HepG2 (cell line): ENCODE data around the gene YAP1. TPM values are rescaled to one million over a fixed set of nuclear protein-coding genes. Genes with fewer than 3 reads are reported as not detected.

Source experiments
- DNMT3B ChIP-seq: conservative IDR thresholded peaks from 2 replicates; pipeline ENCODE4 v1.6.1; 2016; ENCODE audit warnings: missing biosample characterization, control low read depth
- EP300 ChIP-seq, 3 experiments: sonication (generic) in 1 of 3; formaldehyde crosslinking in 1 of 3; IDR thresholded peaks; 2 replicates each; pipeline versions ENCODE4 v1.5.1 to v1.6.1; 2011 to 2020; ENCODE audit warnings: low read depth in 2 of 3, low read length in 2 of 3, borderline replicate concordance in 1 of 3, improper control_type of control experiment in 1 of 3, mild to moderate bottlenecking in 1 of 3, missing genetic modification reagents in 1 of 3, moderate library complexity in 1 of 3
- ETV5 ChIP-seq: IDR thresholded peaks from 2 replicates; pipeline ENCODE4 v1.6.1; 2018; ENCODE audit warnings: missing biosample characterization, missing genetic modification reagents, inconsistent platforms, borderline replicate concordance
- FOXJ3 ChIP-seq: sonication (generic); formaldehyde crosslinking; IDR thresholded peaks from 2 replicates; pipeline ENCODE4 v1.4.0; 2020; ENCODE audit warnings: missing genetic modification reagents, mild to moderate bottlenecking, borderline replicate concordance
- FOXP1 ChIP-seq, 2 experiments: fragments of 450-650 bp in 1 of 2; IDR thresholded peaks; 2 replicates each; pipeline ENCODE4 v1.6.1; 2017 to 2018; ENCODE audit warnings: antibody characterized with exemption in 1 of 2
- GLI4 ChIP-seq: sonication (generic); formaldehyde crosslinking; IDR thresholded peaks from 2 replicates; pipeline ENCODE4 v1.5.1; 2020; ENCODE audit warnings: missing genetic modification reagents, mild to moderate bottlenecking, moderate library complexity, borderline replicate concordance
- MAFK ChIP-seq, 2 experiments: IDR thresholded peaks in 1 of 2; conservative IDR thresholded peaks in 1 of 2; 2 replicates each; pipeline ENCODE4 v1.6.1; 2011; ENCODE audit warnings: improper control_type of control experiment in 2 of 2, low read length in 2 of 2
- MIER3 ChIP-seq: IDR thresholded peaks from 2 replicates; pipeline ENCODE4 v1.6.1; 2016; ENCODE audit warnings: missing compliant biosample characterization, borderline replicate concordance
- MXD4 ChIP-seq: IDR thresholded peaks from 2 replicates; pipeline ENCODE4 v1.6.1; 2016; ENCODE audit warnings: mild to moderate bottlenecking, missing biosample characterization, missing genetic modification reagents
- NKX3-1 ChIP-seq: sonication (generic); formaldehyde crosslinking; IDR thresholded peaks from 2 replicates; pipeline ENCODE4 v1.5.0; 2020; ENCODE audit warnings: missing genetic modification reagents
- PHF21A ChIP-seq: sonication (generic); formaldehyde crosslinking; IDR thresholded peaks from 2 replicates; pipeline ENCODE4 v1.5.0; 2020; ENCODE audit warnings: mild to moderate bottlenecking, missing genetic modification reagents
- RFXAP ChIP-seq: sonication (generic); formaldehyde crosslinking; IDR thresholded peaks from 2 replicates; pipeline ENCODE4 v1.4.0; 2020; ENCODE audit warnings: missing genetic modification reagents, borderline replicate concordance
- RORA ChIP-seq: sonication (generic); formaldehyde crosslinking; IDR thresholded peaks from 2 replicates; pipeline ENCODE4 v1.5.0; 2020; ENCODE audit warnings: mild to moderate bottlenecking, missing genetic modification reagents, moderate library complexity
- SATB2 ChIP-seq: sonication (generic); formaldehyde crosslinking; IDR thresholded peaks from 2 replicates; pipeline ENCODE4 v1.5.0; 2020; ENCODE audit warnings: missing genetic modification reagents
- SKI ChIP-seq: fragments of 450-650 bp; IDR thresholded peaks from one replicate; pipeline ENCODE4 v1.6.1; 2018; ENCODE audit warnings: mild to moderate bottlenecking; ENCODE audit not compliant: partially characterized antibody
- SMAD3 ChIP-seq: sonication (generic); formaldehyde crosslinking; IDR thresholded peaks from 2 replicates; pipeline ENCODE4 v1.4.0; 2020; ENCODE audit warnings: missing genetic modification reagents
- ZBTB42 ChIP-seq: sonication (generic); formaldehyde crosslinking; IDR thresholded peaks from 2 replicates; pipeline ENCODE4 v1.5.0; 2020; ENCODE audit warnings: mild to moderate bottlenecking, missing genetic modification reagents
- ZC3H13 ChIP-seq: sonication (generic); formaldehyde crosslinking; IDR thresholded peaks from 2 replicates; pipeline ENCODE4 v1.8.1; 2023; ENCODE audit warnings: mild to moderate bottlenecking, missing genetic modification reagents, moderate library complexity
- ZFYVE20 ChIP-seq: sonication (generic); formaldehyde crosslinking; IDR thresholded peaks from 2 replicates; pipeline ENCODE4 v1.8.0; 2023; ENCODE audit warnings: low read depth, mild to moderate bottlenecking, moderate library complexity, missing genetic modification reagents, borderline replicate concordance
- ZMAT3 ChIP-seq: sonication (generic); formaldehyde crosslinking; conservative IDR thresholded peaks from 2 replicates; pipeline ENCODE4 v1.7.0; 2021; ENCODE audit warnings: missing genetic modification reagents
- ZNF12 ChIP-seq: sonication (generic); formaldehyde crosslinking; IDR thresholded peaks from 2 replicates; pipeline ENCODE4 v1.5.0; 2020; ENCODE audit warnings: missing genetic modification reagents
- ZNF446 ChIP-seq: sonication (generic); formaldehyde crosslinking; IDR thresholded peaks from 2 replicates; pipeline ENCODE4 v1.5.0; 2020; ENCODE audit warnings: mild to moderate bottlenecking, missing genetic modification reagents
- ZNF776 ChIP-seq: sonication (generic); formaldehyde crosslinking; IDR thresholded peaks from 2 replicates; pipeline ENCODE4 v1.4.0; 2020; ENCODE audit warnings: mild to moderate bottlenecking, missing genetic modification reagents
- polyA plus RNA-seq, 8 experiments: library from polyadenylated mRNA; depleted of rRNA in 3 of 8; stranded (reverse) in 7 of 8; unstranded in 1 of 8; fragments of >200 nt; fragmentation: Illumina TruSeq in 4 of 8; extraction: Trizol in 4 of 8; gene quantifications; 2 replicates each; pipeline versions ENCODE4 v1.2.1 to v1.2.3, GENCODE V29; 2011 to 2016; ENCODE audit warnings: low read depth in 4 of 8, missing spikeins in 1 of 8, mixed read lengths in 1 of 8; ENCODE audit not compliant: insufficient read depth in 1 of 8
- total RNA-seq, 5 experiments: library from RNA; depleted of rRNA; stranded (reverse); fragments of >200 nt; fragmentation: Illumina TruSeq; extraction: Trizol; gene quantifications; 2 replicates each; pipeline ENCODE4 v1.2.3, GENCODE V29; 2016; ENCODE audit warnings: low read depth in 1 of 5
- TF ChIP-seq, protein P1 (sequence below): sonication (generic); formaldehyde crosslinking; IDR thresholded peaks from 2 replicates; pipeline ENCODE4 v1.8.0; 2022; ENCODE audit warnings: low read depth, missing genetic modification reagents
- TF ChIP-seq, protein P2 (sequence below): IDR thresholded peaks from 2 replicates; pipeline ENCODE4 v1.6.1; 2016; ENCODE audit warnings: missing genetic modification reagents, missing compliant biosample characterization

YAP1 gene
- total and polyA plus RNA-seq, 2 of the 13 experiments (the other 11 are each of a cell fraction or from before 2014, with no cell fraction given) = 59.5 to 91.0 TPM

DNA sequence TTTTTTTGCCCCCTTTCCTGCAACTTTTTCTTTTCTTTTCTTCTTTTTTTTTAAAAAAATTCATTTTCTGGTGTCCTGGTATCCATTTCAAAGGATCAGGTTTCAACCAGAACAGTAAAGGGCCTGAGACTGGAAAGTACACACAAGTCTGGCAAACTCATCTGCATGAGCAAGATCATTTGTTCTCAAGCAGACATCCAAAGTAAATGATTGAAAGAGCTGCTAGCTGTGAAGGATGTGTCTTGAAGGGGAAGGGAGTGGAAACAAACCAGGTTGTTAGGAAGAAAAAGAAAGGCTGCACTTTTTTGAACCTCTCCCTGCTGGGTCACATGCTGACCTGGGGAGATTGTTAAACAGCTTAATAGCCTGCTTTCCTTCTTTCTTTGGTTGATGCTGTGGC lies 5.3 kb downstream of the YAP1 start (continued):
- peak; percentile 31; the same call in 1 of the 2 replicates for TF ChIP-seq FOXJ3 (CRISPR knock-in tag)
- TF ChIP-seq FOXP1 (IDR thresholded peaks at IDR 0.05) = no peak
- peak; percentile 14; the same call in 1 of the 2 replicates for TF ChIP-seq FOXP1 (CRISPR knock-in tag; IDR thresholded peaks at IDR 0.05)
- no peak for TF ChIP-seq MXD4 (CRISPR knock-in tag)
- no peak for TF ChIP-seq ZC3H13 (CRISPR knock-in tag)
- TF ChIP-seq ZBTB42 = no peak
- TF ChIP-seq ETV5 (CRISPR knock-in tag) = peak; percentile 14; the same call in 1 of the 2 replicates
- TF ChIP-seq SMAD3 (CRISPR knock-in tag) = no peak
- TF ChIP-seq, protein P1, sequence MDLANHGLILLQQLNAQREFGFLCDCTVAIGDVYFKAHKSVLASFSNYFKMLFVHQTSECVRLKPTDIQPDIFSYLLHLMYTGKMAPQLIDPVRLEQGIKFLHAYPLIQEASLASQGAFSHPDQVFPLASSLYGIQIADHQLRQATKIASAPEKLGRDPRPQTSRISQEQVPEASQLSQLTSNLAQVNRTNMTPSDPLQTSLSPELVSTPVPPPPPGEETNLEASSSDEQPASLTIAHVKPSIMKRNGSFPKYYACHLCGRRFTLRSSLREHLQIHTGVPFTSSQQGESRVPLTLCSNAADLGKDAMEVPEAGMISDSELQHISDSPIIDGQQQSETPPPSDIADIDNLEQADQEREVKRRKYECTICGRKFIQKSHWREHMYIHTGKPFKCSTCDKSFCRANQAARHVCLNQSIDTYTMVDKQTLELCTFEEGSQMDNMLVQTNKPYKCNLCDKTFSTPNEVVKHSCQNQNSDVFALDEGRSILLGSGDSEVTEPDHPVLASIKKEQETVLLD = no peak
- no peak for TF ChIP-seq NKX3-1 (CRISPR knock-in tag)
- no peak for TF ChIP-seq GLI4 (CRISPR knock-in tag)
- no peak for TF ChIP-seq SKI
- no peak for TF ChIP-seq ZNF446 (CRISPR knock-in tag)
- TF ChIP-seq RORA (CRISPR knock-in tag) = no peak
- TF ChIP-seq SATB2 (CRISPR knock-in tag) = no peak
- no peak for TF ChIP-seq ZMAT3 (CRISPR knock-in tag)
- no peak for TF ChIP-seq DNMT3B
- no peak for TF ChIP-seq MIER3 (CRISPR knock-in tag)
- 0 out of 2 replicates have a peak, but pooled peaks have one; percentile 31 for TF ChIP-seq ZNF12
- TF ChIP-seq EP300 (IDR thresholded peaks at IDR 0.05; ENCODE audit: low read depth in 2 of 2, low read length in 2 of 2) = peak in 1 of 2 experiments; percentile 73; a peak in 2 of 4 replicates
- no peak for TF ChIP-seq EP300 (CRISPR knock-in tag; IDR thresholded peaks at IDR 0.05; ENCODE audit: borderline replicate concordance)
- no peak for TF ChIP-seq RFXAP (CRISPR knock-in tag)
- TF ChIP-seq PHF21A (CRISPR knock-in tag) = peak; percentile 15; the same call in 1 of the 2 replicates
- no peak for TF ChIP-seq MAFK (conservative IDR thresholded peaks at IDR 0.05 in 1 of 2, IDR thresholded peaks at IDR 0.05 in 1 of 2; ENCODE audit: low read length in 2 of 2)
- no peak for TF ChIP-seq ZNF776
- TF ChIP-seq, protein P2, sequence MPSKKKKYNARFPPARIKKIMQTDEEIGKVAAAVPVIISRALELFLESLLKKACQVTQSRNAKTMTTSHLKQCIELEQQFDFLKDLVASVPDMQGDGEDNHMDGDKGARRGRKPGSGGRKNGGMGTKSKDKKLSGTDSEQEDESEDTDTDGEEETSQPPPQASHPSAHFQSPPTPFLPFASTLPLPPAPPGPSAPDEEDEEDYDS (CRISPR knock-in tag) = peak; percentile 75
- no peak for TF ChIP-seq ZFYVE20 (CRISPR knock-in tag)
